H1 (cell line): ENCODE results near the gene FCER1A.

Source experiments
- CEBPB ChIP-seq: IDR thresholded peaks from 2 replicates; pipeline ENCODE4 v1.6.1; 2012; ENCODE audit warnings: low read depth, low read length
- CHD1 ChIP-seq: IDR thresholded peaks from 2 replicates; pipeline ENCODE4 v1.6.1; 2012; ENCODE audit warnings: low read depth, low read length, improper control_type of control experiment
- CTCF ChIP-seq, 3 experiments: IDR thresholded peaks; 1 replicate in 2 of 3; 2 replicates in 1 of 3; pipeline versions ENCODE4 v1.5.1 to v1.6.1; 2011; ENCODE audit warnings: low read length in 3 of 3, mild to moderate bottlenecking in 3 of 3, inconsistent platforms in 2 of 3, low read depth in 1 of 3, moderate library complexity in 1 of 3; ENCODE audit not compliant: insufficient read depth in 1 of 3; ENCODE audit errors: control extremely low read depth in 1 of 3
- EZH2 ChIP-seq: fragments of 200-600 bp; sonication (generic); IDR thresholded peaks from 2 replicates; pipeline ENCODE4 v1.7.1; 2012; ENCODE audit warnings: low read depth, mild to moderate bottlenecking, moderate library complexity, low read length, inconsistent platforms; ENCODE audit not compliant: severe bottlenecking
- MAX ChIP-seq: IDR thresholded peaks from 2 replicates; pipeline ENCODE4 v1.6.1; 2012; ENCODE audit warnings: inconsistent platforms
- PHF8 ChIP-seq: fragments of 200-600 bp; sonication (generic); conservative IDR thresholded peaks from 2 replicates; pipeline ENCODE4 v1.7.1; 2012; ENCODE audit warnings: low read depth, mild to moderate bottlenecking, inconsistent platforms, low read length, moderate library complexity
- POLR2A ChIP-seq, 2 experiments: IDR thresholded peaks; 1 replicate in 1 of 2; 2 replicates in 1 of 2; pipeline ENCODE4 v1.6.1; 2011; ENCODE audit warnings: low read depth in 2 of 2, low read length in 2 of 2, mild to moderate bottlenecking in 2 of 2; ENCODE audit errors: control extremely low read depth in 1 of 2
- POLR2AphosphoS5 ChIP-seq: IDR thresholded peaks from 2 replicates; pipeline ENCODE4 v1.6.1; 2011; ENCODE audit warnings: low read depth, low read length
- SUZ12 ChIP-seq: fragments of 200-600 bp; sonication (generic); IDR thresholded peaks from 2 replicates; pipeline ENCODE4 v1.6.1; 2012; ENCODE audit warnings: mild to moderate bottlenecking, inconsistent platforms, low read length, moderate library complexity, mixed read lengths

GRCh38 chr1:159261721-159262494 lies 40.2 kb upstream of the FCER1A start:
- TF ChIP-seq EZH2 (no peak), POLR2AphosphoS5 (no peak), CTCF (IDR thresholded peaks at IDR 0.05; ENCODE audit: control extremely low read depth in 1 of 3, insufficient read depth in 1 of 3, low read depth in 1 of 3, low read length in 3 of 3) (no peak), PHF8 (no peak), SUZ12 (no peak), POLR2A (IDR thresholded peaks at IDR 0.05; ENCODE audit: control extremely low read depth in 1 of 2, low read depth in 2 of 2, low read length in 2 of 2) (no peak), MAX (no peak), CEBPB (no peak), CHD1 (no peak)
